BLaER1 treated with 17β-estradiol and CSF1 and Interleukin-3, amounts not matched to agents 10 nM and 100 nM (cell line): ENCODE measurements around the gene FKBP2.
A peak's percentile ranks its signal among the peaks of the same experiment; 100 is the strongest.

ENCODE experiments used
- H3K27ac ChIP-seq, 11 experiments: shearing (Covaris generic); formaldehyde crosslinking; 2 replicates each; pipeline ENCODE4 v1.8.1; 2022
- H3K27me3 ChIP-seq, 11 experiments: shearing (Covaris generic); formaldehyde crosslinking; 2 replicates each; pipeline ENCODE4 v1.8.1; 2022
- H3K36me3 ChIP-seq, 11 experiments: shearing (Covaris generic); formaldehyde crosslinking; 2 replicates each; pipeline ENCODE4 v1.8.1; 2022
- H3K4me1 ChIP-seq, 10 experiments: shearing (Covaris generic); formaldehyde crosslinking; 2 replicates each; pipeline ENCODE4 v1.8.1; 2022
- H3K4me2 ChIP-seq, 11 experiments: shearing (Covaris generic); formaldehyde crosslinking; 2 replicates each; pipeline ENCODE4 v1.8.1; 2022
- H3K4me3 ChIP-seq, 10 experiments: shearing (Covaris generic); formaldehyde crosslinking; 2 replicates each; pipeline ENCODE4 v1.8.1; 2022
- H3K9ac ChIP-seq, 11 experiments: shearing (Covaris generic); formaldehyde crosslinking; 2 replicates each; pipeline ENCODE4 v1.8.1; 2022
- H3K9me3 ChIP-seq, 11 experiments: shearing (Covaris generic); formaldehyde crosslinking; replicated peaks in 1 of 11; 2 replicates each; pipeline ENCODE4 v1.8.1; 2022
- H4K20me1 ChIP-seq, 11 experiments: shearing (Covaris generic); formaldehyde crosslinking; 2 replicates each; pipeline ENCODE4 v1.8.1; 2022
- Cebpa-rat ChIP-seq, 11 experiments: shearing (Covaris generic); IDR thresholded peaks; 2 replicates each; pipeline ENCODE4 v1.8.1; 2022

FKBP2 gene

GRCh38 chr11:64229090-64229743 lies 11.7 kb upstream of the FKBP2 start:
- H3K36me3 ChIP-seq = peaks cover 3 to 17% (median 7%) of the 10 kb centered on the region in 11 experiments; a peak in 19 of 22 replicates
- H3K4me2 ChIP-seq = peak overlapping the region; percentile 94 to 100 (median 99)
- TF ChIP-seq Cebpa-rat (IDR thresholded peaks at IDR 0.05) = no peak
- peaks cover 76 to 94% (median 87%) of the 10 kb centered on the region in 10 experiments for H3K4me1 ChIP-seq
- peak overlapping the region in 9 of 11 experiments; percentile 80 to 89 (median 84); a peak in 18 of 22 replicates for H3K27ac ChIP-seq
- no peaks in the 10 kb centered on the region for H3K9me3 ChIP-seq
- H3K27me3 ChIP-seq = no peaks in the 10 kb centered on the region
- peak overlapping the region; percentile 76 to 89 (median 82) for H3K9ac ChIP-seq
- peaks cover 8 to 42% (median 13%) of the 10 kb centered on the region in 11 experiments; a peak in 19 of 22 replicates for H4K20me1 ChIP-seq
- H3K4me3 ChIP-seq = peak overlapping the region; percentile 65 to 79 (median 70); a peak in 19 of 20 replicates

DNA sequence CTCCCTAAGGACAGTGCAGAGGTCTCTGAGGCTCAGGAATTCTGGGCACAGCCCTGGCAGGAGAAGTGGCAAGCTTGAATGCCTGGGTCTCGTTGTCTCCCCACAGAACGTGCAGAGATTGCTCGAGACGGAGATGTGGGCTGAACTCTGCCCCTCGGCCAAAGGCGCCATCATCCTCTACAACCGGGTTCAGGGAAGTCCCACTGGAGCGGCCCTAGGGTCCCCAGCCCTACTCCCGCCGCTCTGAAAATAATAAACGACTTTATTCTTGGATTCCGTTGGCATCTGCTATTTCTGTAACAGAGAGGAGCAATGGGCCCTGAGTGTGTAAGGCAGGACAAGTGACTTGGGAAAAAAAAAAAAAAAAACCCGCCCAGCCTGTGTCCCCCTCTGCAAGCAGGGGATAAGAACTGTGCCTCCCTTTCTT lies 11.1 kb upstream of the FKBP2 start:
- Histone ChIP-seq H3K36me3 (peaks cover 0 to 12% (median 2%) of the 10 kb centered on the region in 11 experiments; a peak in 9 of 22 replicates), H4K20me1 (peaks cover 5 to 36% (median 7%) of the 10 kb centered on the region in 11 experiments; a peak in 19 of 22 replicates), H3K9me3 (no peaks in the 10 kb centered on the region), H3K27ac (peak overlapping the region in 10 of 11 experiments; percentile 60 to 89 (median 84); a peak in 20 of 22 replicates), H3K9ac (peak overlapping the region; percentile 76 to 89 (median 82)), H3K27me3 (no peaks in the 10 kb centered on the region), H3K4me2 (peak overlapping the region; percentile 94 to 100 (median 99)), H3K4me1 (peaks cover 70 to 88% (median 82%) of the 10 kb centered on the region in 10 experiments), H3K4me3 (peak overlapping the region; percentile 65 to 79 (median 70))
- TF ChIP-seq Cebpa-rat (IDR thresholded peaks at IDR 0.05) = no peak

GRCh38 chr11:64230171-64230984 lies 10.5 kb upstream of the FKBP2 start, which contains the start of gene DNAJC4:
Gene DNAJC4, plus strand, starts transcription at chr11:64230548. Its CDS starts 307 bp downstream, at chr11:64230855.
- TF ChIP-seq Cebpa-rat (IDR thresholded peaks at IDR 0.05) = no peak
- Histone ChIP-seq H3K36me3 (peaks cover 0 to 6% (median 0%) of the 10 kb centered on the region in 11 experiments; a peak in 3 of 22 replicates), H3K4me2 (peak within 1 kb of the TSS; percentile 94 to 100 (median 99)), H4K20me1 (peaks cover 0 to 34% (median 3%) of the 10 kb centered on the region in 11 experiments; a peak in 12 of 22 replicates), H3K27ac (peak within 1 kb of the TSS; percentile 34 to 89 (median 84); a peak in 21 of 22 replicates), H3K9me3 (no peaks in the 10 kb centered on the region), H3K4me3 (peak within 1 kb of the TSS; percentile 65 to 79 (median 70)), H3K27me3 (no peaks in the 10 kb centered on the region), H3K4me1 (peaks cover 69 to 87% (median 81%) of the 10 kb centered on the region in 10 experiments), H3K9ac (peak within 1 kb of the TSS; percentile 76 to 89 (median 82))

- no peak for TF ChIP-seq Cebpa-rat (IDR thresholded peaks at IDR 0.05)
- H4K20me1 ChIP-seq = peaks cover 0 to 37% (median 8%) of the 10 kb centered on the region in 11 experiments; a peak in 10 of 22 replicates
- H3K4me1 ChIP-seq = peaks cover 75 to 88% (median 83%) of the 10 kb centered on the region in 10 experiments
- no peaks in the 10 kb centered on the region for H3K9me3 ChIP-seq
- H3K4me3 ChIP-seq = peak overlapping the region; percentile 65 to 79 (median 70)
- H3K9ac ChIP-seq = peak overlapping the region; percentile 76 to 89 (median 82)
- H3K36me3 ChIP-seq = peaks cover 0 to 10% (median 3%) of the 10 kb centered on the region in 11 experiments; a peak in 7 of 22 replicates
- H3K27ac ChIP-seq = peak overlapping the region; percentile 34 to 89 (median 84); a peak in 21 of 22 replicates
- H3K4me2 ChIP-seq = peak overlapping the region; percentile 94 to 100 (median 99)
- no peaks in the 10 kb centered on the region for H3K27me3 ChIP-seq
These were observed 9.9 kb upstream of the FKBP2 start for GRCh38 chr11:64230985-64231365.

DNA sequence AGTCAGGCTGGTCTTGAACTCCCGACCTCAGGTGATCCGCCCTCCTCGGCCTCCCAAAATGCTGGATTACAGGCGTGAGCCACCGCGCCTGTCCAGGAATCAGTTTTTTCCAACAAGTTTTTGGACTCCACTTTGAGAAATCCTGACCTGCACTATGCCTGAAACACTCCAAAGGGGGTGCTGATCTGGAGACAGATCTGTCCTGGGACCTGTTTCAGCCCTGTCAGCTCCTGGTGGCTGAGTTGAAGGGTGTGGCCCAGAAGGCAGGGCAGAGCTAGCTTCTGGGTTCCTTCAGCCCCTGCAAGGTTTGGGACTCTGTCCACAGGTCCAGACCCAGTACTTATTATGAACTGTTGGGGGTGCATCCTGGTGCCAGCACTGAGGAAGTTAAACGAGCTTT lies 9.3 kb upstream of the FKBP2 start:
- Histone ChIP-seq H3K9ac (peak overlapping the region in 10 of 11 experiments; percentile 11 to 89 (median 82); a peak in 18 of 22 replicates), H3K36me3 (peaks cover 0 to 13% (median 6%) of the 10 kb centered on the region in 11 experiments; a peak in 7 of 22 replicates), H4K20me1 (peaks cover 0 to 38% (median 11%) of the 10 kb centered on the region in 11 experiments; a peak in 10 of 22 replicates), H3K9me3 (no peaks in the 10 kb centered on the region), H3K27me3 (no peaks in the 10 kb centered on the region), H3K4me2 (peak overlapping the region; percentile 94 to 100 (median 99)), H3K4me3 (peak overlapping the region; percentile 65 to 79 (median 70); a peak in 17 of 20 replicates), H3K4me1 (peaks cover 80 to 88% (median 83%) of the 10 kb centered on the region in 10 experiments), H3K27ac (peak overlapping the region in 8 of 11 experiments; percentile 38 to 89 (median 84); a peak in 14 of 22 replicates)
- TF ChIP-seq Cebpa-rat (IDR thresholded peaks at IDR 0.05) = no peak

DNA sequence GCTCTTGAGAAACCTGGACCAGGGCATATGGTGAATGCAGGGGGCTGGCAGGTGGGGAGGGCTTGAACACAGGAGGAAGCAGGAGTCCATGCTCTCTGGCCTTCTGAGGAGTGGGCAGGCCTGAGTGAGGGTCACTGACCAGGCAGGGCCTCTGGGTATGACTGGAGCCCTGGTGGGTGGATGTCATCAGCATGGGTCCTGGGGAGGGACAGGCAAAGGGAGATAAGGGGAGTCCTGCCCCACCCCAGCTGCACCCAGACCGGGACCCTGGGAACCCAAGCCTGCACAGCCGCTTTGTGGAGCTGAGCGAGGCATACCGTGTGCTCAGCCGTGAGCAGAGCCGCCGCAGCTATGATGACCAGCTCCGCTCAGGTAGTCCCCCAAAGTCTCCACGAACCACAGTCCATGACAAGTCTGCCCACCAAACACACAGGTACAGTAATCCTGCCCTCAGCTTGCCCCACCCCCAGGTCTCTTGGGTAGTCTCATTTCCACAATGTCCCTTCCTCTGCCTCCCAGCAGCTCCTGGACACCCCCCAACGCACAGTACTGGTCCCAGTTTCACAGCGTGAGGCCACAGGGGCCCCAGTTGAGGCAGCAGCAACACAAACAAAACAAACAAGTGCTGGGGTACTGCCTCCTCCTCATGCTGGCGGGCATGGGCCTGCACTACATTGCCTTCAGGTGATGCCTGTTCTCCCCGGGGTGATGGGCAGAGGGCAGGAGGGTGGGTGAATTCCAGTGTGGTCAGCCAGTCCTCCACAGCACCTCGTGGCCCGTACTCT lies 8.5 kb upstream of the FKBP2 start:
- Histone ChIP-seq H3K27me3 (no peaks in the 10 kb centered on the region), H3K4me2 (peak overlapping the region; percentile 94 to 100 (median 99)), H3K4me1 (peaks cover 78 to 88% (median 83%) of the 10 kb centered on the region in 10 experiments), H4K20me1 (peaks cover 0 to 38% (median 11%) of the 10 kb centered on the region in 11 experiments; a peak in 10 of 22 replicates), H3K9ac (peak overlapping the region in 8 of 11 experiments; percentile 11 to 89 (median 82); a peak in 11 of 22 replicates), H3K36me3 (peaks cover 0 to 22% (median 9%) of the 10 kb centered on the region in 11 experiments; a peak in 16 of 22 replicates), H3K27ac (peak overlapping the region in 5 of 11 experiments; percentile 38 to 89 (median 83); a peak in 6 of 22 replicates), H3K4me3 (peak overlapping the region in 2 of 10 experiments; percentile 77 to 79; a peak in 4 of 20 replicates), H3K9me3 (no peaks in the 10 kb centered on the region)
- no peak for TF ChIP-seq Cebpa-rat (IDR thresholded peaks at IDR 0.05)

GRCh38 chr11:64232967-64233315 lies 8.0 kb upstream of the FKBP2 start:
- H4K20me1 ChIP-seq = peaks cover 0 to 38% (median 11%) of the 10 kb centered on the region in 11 experiments; a peak in 10 of 22 replicates
- H3K27ac ChIP-seq = peak overlapping the region in 2 of 11 experiments; percentile 38 to 84; a peak in 1 of 22 replicates
- H3K4me3 ChIP-seq = no peak overlapping the region; a peak in 1 of 20 replicates
- peak overlapping the region in 7 of 11 experiments; percentile 43 to 89 (median 82); a peak in 6 of 22 replicates for H3K9ac ChIP-seq
- peak overlapping the region; percentile 94 to 100 (median 99); a peak in 21 of 22 replicates for H3K4me2 ChIP-seq
- H3K36me3 ChIP-seq = peaks cover 3 to 27% (median 15%) of the 10 kb centered on the region in 11 experiments; a peak in 20 of 22 replicates
- H3K4me1 ChIP-seq = peaks cover 78 to 88% (median 83%) of the 10 kb centered on the region in 10 experiments
- no peaks in the 10 kb centered on the region for H3K9me3 ChIP-seq
- no peaks in the 10 kb centered on the region for H3K27me3 ChIP-seq
- TF ChIP-seq Cebpa-rat (IDR thresholded peaks at IDR 0.05) = no peak
